EL (cell line): ENCODE measurements around the gene PLXND1.

Experiments
- DNase-seq: peaks from one replicate; pipeline ENCODE4 v3.0.0-alpha.2; 2016

The PLXND1 gene

GRCh38 chr3:129543999-129544398 lies 62.5 kb downstream of the PLXND1 start:
- DNase-seq, result no peak

DNA sequence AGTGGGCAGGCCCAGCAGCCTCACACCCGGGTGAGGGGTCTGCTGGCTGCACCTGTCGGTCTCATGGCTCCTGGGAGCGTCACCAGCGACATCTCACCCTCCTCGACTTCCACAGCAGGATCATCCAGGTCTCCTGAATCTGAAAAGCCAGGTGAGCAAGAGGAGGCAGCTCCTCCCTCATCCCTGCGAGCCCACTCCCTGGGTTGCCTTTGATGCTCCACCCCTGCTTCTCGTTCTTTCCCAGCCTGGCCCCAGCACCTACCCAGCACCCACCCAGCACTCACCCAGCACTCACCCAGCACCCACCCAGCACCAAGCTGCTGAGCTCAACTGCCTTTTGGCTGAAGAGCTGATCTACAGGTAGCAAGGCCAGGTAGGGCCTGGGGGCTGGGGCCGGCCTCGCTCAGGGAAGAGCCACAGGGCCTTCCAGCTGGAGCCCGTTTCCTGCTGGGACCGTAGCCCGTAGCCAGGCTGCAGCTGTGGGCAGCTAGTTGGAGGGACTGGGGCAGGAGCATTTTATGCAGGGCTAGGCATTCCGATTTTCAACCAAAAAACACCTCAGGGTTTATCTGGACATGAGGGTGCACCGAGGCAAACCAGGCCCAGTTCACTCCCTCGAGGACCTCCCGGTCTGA lies 63.2 kb downstream of the PLXND1 start, which contains the start of gene H1-8:
Gene H1-8 (plus strand): TSS at position 20 of the 635 bp plus-strand sequence. CDS start 44 bp downstream, at position 64.
- DNase-seq, result no peak

DNA sequence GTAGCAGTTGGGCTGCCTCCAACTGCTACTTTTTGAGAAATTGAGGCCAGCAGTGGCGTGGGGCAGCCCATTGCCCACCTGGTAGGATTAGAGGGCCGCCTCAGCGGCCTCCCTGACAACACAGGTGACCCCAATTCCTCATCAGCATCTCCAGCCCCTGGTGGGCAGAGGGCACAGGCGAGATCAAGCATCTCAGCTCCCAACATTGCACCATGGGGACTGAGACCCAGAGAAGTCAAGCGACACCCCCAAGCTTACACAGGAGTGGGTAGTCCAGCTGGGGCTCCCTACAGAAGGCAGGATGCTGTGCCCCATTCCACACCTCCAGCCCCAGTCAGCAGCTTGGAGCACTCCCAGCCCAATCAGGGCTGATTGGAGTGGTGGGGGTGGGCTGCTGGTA lies 63.7 kb downstream of the PLXND1 start:
- no peak for DNase-seq

- no peak for DNase-seq
Measured at GRCh38 chr3:129540776-129541516, 65.5 kb downstream of the PLXND1 start.

DNA sequence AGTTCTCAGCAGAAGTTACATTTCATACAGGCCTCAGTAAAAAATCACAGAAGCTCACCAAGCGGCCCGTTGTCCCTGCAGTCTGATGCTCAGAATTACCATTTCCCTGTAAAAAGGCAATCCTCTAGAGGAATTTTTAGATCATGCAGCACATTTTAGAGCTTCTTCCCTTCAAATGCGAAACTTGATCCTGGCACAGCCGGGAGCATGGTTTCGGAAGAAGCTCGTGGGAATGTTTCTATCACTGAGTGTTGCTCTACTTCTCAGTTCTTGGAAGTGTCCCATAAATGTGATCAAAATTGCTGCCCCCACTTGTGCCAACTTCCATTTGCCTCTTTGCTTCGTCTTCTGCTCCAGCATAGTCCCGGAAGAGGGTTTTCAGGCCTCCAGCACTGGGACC lies 67.3 kb downstream of the PLXND1 start:
- DNase-seq, result no peak

DNA sequence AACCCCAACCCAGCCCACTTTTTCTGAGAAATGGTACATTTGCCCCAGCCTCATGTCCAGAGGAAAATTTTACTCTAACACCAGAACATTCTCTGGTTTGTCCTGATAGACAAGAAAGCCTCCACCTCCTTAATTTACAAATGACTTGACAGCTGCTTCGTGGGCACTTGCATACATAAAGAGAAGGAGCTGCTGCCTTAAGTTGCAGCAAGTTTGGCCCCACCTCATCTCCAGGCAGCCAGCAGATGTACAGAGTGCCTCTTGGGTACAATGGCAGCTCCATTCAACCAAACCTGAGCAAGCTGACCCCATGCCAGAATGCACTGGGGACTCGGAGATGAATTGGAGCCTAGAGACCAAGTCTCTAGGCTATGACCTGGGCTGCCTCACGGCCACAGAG lies 69.7 kb downstream of the PLXND1 start:
- no peak for DNase-seq

DNA sequence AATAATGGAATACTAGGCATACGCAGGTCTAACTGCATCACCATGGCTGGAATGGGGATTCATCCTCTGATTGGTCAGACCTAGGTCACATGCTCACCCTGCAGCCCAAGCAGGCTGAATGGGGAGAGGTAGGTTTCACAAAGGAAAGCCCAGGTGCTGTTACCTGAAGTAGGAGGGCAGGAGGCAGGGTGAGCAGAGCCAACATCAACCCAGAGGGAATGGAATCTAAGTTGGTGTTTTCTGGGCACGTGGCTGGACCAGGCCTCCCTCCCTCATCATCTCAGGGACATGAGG lies 70.2 kb downstream of the PLXND1 start:
- DNase-seq, result no peak

DNA sequence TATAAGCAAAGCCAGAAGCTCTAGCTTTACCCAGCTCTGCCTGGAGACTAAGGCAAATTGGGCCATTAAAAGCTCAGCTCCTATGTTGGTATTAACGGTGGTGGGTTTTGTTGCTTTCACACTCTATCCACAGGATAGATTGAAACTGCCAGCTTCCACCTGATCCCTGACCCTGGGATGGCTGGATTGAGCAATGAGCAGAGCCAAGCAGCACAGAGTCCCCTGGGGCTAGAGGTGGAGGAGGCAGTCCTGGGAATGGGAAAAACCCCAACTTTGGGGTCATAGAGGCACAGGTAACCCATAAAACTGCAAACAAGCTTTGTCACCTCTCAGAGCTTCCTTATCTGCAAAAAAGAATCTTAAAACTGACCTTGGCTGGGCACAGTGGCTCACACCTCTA lies 71.4 kb downstream of the PLXND1 start:
- DNase-seq, result no peak

DNA sequence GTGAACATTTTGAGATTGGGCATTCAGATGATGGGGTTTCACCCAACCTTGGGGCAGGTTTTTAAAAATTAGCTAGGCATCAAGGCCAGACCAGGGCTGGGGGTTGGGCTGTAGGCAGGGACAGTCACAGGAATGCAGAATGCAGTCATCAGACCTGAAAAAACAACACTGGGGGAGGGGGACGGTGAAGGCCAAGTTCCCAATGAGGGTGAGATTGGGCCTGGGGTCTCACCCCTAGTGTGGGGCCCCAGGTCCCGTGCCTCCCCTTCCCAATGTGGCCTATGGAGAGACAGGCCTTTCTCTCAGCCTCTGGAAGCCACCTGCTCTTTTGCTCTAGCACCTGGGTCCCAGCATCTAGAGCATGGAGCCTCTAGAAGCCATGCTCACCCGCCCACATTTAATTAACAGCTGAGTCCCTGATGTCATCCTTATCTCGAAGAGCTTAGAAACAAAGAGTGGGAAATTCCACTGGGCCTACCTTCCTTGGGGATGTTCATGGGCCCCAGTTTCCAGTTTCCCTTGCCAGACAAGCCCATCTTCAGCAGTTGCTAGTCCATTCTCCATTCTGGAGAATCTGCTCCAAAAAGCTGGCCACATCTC lies 71.9 kb downstream of the PLXND1 start:
- DNase-seq, result no peak

DNA sequence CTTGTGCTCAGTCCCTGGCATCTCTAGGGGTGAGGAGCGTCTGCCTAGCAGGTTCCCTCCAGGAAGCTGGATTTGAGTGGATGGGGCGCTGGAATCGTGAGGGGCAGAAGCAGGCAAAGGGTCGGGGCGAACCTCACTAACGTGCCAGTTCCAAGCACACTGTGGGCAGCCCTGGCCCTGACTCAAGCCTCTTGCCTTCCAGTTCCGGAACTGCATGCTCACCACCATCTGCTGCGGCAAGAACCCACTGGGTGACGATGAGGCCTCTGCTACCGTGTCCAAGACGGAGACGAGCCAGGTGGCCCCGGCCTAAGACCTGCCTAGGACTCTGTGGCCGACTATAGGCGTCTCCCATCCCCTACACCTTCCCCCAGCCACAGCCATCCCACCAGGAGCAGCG lies 73.1 kb downstream of the PLXND1 start:
- no peak for DNase-seq

GRCh38 chr3:129532261-129532660 lies 74.2 kb downstream of the PLXND1 start:
- no peak for DNase-seq

- no peak for DNase-seq
Measured at GRCh38 chr3:129531699-129532098, 74.8 kb downstream of the PLXND1 start.

GRCh38 chr3:129530821-129531220 lies 75.7 kb downstream of the PLXND1 start:
- DNase-seq, result no peak

DNA sequence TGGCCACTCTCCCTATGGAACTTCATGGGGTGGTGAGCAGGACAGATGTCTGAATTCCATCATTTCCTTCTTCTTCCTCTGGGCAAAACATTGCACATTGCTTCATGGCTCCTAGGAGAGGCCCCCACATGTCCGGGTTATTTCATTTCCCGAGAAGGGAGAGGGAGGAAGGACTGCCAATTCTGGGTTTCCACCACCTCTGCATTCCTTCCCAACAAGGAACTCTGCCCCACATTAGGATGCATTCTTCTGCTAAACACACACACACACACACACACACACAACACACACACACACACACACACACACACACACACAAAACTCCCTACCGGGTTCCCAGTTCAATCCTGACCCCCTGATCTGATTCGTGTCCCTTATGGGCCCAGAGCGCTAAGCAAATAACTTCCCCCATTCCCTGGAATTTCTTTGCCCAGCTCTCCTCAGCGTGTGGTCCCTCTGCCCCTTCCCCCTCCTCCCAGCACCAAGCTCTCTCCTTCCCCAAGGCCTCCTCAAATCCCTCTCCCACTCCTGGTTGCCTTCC lies 76.2 kb downstream of the PLXND1 start:
- DNase-seq, result peak; percentile 34

GRCh38 chr3:129529436-129530210 lies 76.9 kb downstream of the PLXND1 start:
- DNase-seq, result no peak

DNA sequence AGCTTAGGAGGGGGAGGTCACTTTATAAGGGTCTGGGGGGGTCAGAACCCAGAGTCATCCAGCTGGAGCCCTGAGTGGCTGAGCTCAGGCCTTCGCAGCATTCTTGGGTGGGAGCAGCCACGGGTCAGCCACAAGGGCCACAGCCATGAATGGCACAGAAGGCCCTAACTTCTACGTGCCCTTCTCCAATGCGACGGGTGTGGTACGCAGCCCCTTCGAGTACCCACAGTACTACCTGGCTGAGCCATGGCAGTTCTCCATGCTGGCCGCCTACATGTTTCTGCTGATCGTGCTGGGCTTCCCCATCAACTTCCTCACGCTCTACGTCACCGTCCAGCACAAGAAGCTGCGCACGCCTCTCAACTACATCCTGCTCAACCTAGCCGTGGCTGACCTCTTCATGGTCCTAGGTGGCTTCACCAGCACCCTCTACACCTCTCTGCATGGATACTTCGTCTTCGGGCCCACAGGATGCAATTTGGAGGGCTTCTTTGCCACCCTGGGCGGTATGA lies 77.8 kb downstream of the PLXND1 start, which contains the start of gene RHO:
Gene RHO (plus strand): TSS at position 51 of the 512 bp plus-strand sequence. CDS start 95 bp downstream, at position 146.
- DNase-seq, result no peak

- DNase-seq, result no peak
Measured at GRCh38 chr3:129527262-129527661, 79.2 kb downstream of the PLXND1 start.

GRCh38 chr3:129526121-129526900 lies 80.2 kb downstream of the PLXND1 start:
- DNase-seq, result no peak

DNA sequence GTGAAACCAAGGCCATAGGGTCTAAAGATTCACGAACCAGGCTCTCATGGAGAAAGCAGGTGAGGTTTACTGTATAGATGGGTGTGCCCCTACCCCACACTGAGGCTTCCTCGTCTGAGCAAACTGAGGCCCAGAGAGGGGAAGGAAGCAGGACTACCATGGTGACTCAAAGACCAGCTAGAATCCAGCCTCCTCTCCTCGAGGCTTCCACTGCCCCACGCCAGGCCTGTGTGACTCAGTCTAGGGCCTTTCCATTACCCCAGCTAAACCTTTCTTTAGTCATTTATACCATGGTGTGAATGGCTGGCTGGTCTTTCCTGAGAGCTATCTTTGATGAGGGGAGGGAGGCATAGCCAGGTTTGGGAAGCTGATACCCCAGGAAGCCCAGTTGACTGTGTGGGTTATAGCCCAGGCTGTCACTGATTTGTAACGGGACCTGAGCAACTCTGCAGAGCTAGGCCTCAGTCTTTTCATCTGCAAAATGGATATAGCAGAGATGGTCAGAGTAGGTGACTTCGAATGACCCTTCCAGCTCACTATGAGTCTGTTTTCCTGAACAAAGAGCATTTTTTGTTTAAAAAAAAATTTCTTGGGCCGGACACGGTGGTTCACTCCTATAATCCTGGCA lies 81.0 kb downstream of the PLXND1 start:
- peak; percentile 45 for DNase-seq

- DNase-seq, result no peak
Measured at GRCh38 chr3:129524081-129524480, 82.4 kb downstream of the PLXND1 start.

DNA sequence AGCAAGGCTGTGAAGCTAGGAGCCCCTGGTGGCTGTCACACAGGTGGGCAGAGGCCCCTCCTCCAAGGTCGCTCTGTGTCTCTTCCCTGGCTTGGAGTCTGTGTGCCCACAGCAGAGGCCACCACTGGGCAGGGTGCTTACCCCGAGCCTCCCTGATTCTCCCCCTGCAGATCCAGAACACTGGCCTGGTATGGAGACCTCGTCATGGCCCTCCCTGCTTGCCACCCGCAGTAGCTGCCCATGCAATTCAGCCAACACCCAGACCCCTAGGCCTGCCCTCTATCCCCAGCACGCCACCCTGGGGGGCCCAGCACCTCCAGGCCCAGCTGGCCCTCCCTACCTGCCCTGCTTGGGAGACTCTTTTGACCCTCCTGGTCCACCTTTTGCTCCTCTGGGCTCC lies 83.5 kb downstream of the PLXND1 start:
- no peak for DNase-seq

DNA sequence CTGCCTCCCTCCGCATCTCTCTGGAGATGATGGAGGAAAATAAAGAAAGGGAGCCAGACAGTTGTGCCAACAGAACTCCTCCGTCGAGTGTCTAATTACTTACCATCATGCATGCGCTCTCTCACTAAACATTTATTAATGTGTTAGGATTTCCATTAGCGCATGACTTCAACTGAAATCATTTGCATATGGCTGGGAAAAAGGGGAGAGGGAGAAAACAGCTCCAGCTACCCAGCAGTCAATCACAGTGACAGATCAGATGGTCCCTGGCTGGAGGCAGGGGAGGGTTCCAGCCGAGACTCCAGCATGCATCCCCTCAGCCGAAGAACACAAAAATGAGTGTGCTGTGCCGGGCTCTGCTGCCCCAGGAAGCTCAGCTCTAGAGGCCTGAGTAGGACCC lies 84.9 kb downstream of the PLXND1 start:
- DNase-seq, result no peak
